ENCODE results near the gene EXOC3L2.
A peak's percentile ranks its signal among the peaks of the same experiment; 100 is the strongest.

The EXOC3L2 gene

GRCh38 chr19:45179072-45179891 is 65.9 kb downstream of the EXOC3L2 start:
- DNase-seq, result peak; percentile 37 to 44

DNA sequence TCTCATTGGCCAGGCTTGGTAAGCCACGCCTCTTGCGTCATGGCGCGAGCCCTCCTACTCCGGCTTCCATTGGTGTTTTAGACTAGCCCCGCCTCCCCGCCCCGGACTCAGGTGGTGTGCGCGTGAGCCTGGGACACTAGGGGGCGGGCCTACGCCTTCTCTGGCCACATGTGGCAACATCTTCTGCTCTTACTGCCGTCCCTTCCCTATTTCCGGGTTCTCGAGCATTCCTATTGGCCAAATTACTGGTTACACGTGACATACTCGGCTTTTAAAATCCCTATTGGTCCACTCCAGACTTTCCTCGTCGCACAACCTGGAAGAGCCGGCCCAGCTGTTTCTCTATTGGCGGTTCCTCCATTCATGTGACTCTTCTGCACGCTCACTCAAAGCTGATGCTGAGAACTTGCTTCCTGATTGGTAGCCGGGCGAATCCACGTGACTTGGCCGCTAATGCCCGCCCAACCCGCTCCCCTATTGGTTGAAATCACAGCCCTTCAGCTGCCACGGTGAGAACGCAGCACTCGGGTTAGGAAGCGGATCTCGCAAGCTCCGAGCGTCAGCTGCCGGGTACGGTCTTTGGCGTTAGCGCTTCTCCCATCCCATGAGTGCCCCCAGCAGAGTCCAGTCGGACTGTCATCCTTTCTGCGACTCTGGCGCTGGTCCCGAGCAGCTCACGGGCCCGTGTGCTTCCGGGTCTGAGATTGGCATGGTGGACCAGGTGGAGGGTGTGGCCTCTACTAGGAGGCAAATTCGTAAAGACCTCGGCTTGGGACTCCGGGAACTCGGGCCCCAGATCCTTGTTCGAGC is 66.7 kb downstream of the EXOC3L2 start, which contains the start of gene BLOC1S3:
BLOC1S3 (plus strand) TSS at position 523 of the 810 bp plus-strand sequence. CDS start 513 bp downstream, outside the sequence.
- peak; percentile 99 to 100 for DNase-seq

- DNase-seq, result no peak
Measured at GRCh38 chr19:45177817-45178261, 67.4 kb downstream of the EXOC3L2 start, which contains the start of gene TRAPPC6A. TSS of gene TRAPPC6A (minus strand) at chr19:45178237. CDS start at chr19:45178218, 19 bp downstream.

- DNase-seq, result no peak
Measured at GRCh38 chr19:45175515-45176345, 69.5 kb downstream of the EXOC3L2 start.

- no peak for DNase-seq
Measured at GRCh38 chr19:45173816-45174215, 71.4 kb downstream of the EXOC3L2 start.

DNA sequence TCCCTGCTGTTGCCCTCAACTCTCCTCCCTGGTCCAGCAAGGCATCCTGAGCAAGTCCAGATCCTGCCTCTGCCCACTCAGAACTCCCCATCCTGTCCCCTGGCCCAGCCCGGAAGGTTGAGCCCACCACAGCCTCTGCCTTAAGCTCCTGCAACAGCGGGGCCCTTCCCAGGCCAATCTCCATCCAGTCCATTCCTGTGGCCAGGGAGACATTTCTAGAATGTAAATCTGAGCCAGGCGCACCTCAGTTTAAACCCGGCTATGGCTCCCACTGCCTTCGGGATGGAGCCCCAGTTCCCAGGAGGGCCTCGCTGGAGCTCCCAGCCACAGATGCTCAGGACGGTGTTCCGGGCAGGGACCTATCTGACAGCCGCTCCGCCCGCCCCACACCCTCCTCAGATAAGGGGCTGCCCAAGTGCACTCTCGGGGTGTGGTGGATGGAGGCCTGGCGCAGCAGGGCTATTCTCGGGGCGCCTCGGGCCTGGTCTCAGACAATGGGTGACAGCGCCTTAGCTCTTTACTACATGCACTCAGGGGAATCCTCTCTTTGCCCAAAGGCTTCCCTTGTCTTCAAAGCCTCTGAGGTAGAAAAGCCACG is 72.5 kb downstream of the EXOC3L2 start:
- DNase-seq, result no peak

DNA sequence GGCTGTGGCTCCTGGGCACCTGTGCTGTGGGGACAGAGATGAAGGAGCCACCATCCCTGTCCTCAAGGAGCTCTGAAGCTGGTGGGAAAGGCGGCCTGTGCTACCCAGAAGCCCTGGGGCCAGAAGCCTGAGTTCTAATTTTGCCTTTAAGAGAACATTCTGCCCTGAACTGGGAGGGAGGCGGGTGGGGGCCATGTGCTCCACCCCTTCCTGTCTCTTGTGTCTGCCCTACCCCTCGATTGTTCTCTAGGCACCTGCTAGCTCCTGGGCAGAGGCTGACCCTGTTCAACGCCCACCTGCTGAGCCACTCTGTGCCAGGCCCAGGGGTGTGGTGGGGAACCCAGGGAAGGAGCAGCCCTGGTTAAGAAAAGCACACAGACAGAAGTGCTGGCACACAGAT is 73.0 kb downstream of the EXOC3L2 start:
- peak in 1 of 2 experiments; percentile 23 for DNase-seq

DNA sequence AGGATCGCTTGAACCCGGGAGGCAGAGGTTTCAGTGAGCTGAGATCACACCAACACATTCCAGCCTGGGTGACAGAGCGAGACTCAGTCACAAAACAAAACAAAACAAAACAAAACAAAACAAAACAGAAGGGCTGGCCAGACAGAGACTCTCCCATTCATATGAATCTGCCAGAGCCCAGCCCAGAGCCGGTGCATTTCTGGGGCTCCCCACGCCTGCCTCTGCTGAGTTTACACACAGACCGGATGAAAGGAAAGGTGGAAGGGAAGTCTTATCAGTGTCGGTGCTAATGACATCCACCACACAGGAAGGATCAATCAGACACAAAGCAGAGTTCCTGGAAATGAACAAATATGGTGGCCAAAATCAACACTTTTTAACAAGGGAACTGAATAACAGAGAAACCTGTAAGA is 74.0 kb downstream of the EXOC3L2 start:
- peak in 1 of 2 experiments; percentile 24 for DNase-seq

GRCh38 chr19:45170146-45171106 is 74.8 kb downstream of the EXOC3L2 start:
- DNase-seq, result no peak

DNA sequence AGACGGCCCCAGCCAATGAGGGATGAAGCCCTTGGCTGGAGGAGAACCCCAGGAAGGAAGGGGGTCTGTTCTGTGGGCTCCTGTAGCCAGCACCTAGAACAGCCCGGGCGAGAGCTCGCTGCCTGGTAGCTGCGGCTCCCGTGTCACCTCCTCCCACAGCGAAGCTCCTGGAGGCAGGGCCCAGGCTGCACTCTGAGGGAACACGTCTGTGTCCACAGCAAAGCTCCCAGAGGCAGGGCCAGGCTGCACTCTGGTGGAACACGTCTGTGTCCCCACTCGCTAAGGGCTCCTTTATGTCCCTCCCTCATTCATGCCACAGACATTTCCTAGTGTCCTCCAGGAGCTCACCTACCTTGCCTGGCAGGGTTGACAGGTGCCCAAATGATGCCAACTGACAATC is 75.6 kb downstream of the EXOC3L2 start:
- DNase-seq, result no peak

GRCh38 chr19:45168767-45169351 is 76.3 kb downstream of the EXOC3L2 start:
- no peak for DNase-seq

GRCh38 chr19:45166723-45167252 is 78.4 kb downstream of the EXOC3L2 start:
- no peak for DNase-seq

GRCh38 chr19:45164577-45165335 is 80.5 kb downstream of the EXOC3L2 start:
- peak; percentile 43 to 48 for DNase-seq

- DNase-seq, result no peak
Measured at GRCh38 chr19:45163751-45164460, 81.3 kb downstream of the EXOC3L2 start.

DNA sequence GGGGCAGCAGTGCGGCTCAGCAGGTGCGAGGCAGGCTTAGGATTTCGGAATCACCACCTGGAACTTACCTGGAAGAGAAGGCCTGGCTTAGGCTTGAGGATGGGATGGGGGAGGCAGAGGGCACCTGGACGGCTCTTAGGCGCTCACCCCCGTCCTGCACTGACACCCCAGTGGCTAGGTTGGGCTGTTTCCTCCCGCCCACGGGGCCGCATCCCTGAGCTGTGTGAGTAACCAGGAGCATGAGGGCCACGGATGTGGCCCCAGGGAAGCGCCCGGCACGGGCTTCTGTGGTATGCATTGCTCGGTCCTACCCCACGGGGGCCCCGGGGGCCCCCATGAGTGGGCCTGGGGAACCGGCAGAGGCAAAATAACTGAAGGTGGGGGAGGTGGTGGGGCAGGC is 82.1 kb downstream of the EXOC3L2 start:
- DNase-seq, result no peak

- no peak for DNase-seq
Measured at GRCh38 chr19:45162608-45163143, 82.5 kb downstream of the EXOC3L2 start.

All from stimulated activated CD4-positive, alpha-beta T cell treated with anti-CD3 and anti-CD28 coated beads, Interleukin-4, amount 100 ng/mL, for 4 hours (primary cell).